GM21825 (cell line): Measurements from ENCODE around the gene MTCL1.

Experiments used
- ATAC-seq: cut with Tn5 transposase; IDR thresholded peaks from one replicate; pipeline ENCODE4 v1.9.1; 2021; ENCODE audit warnings: mild to moderate bottlenecking, moderate library complexity; ENCODE audit not compliant: unreplicated experiment

The MTCL1 gene

GRCh38 chr18:8806100-8806797 lies 100.9 kb downstream of the MTCL1 start:
- no peak for ATAC-seq

DNA sequence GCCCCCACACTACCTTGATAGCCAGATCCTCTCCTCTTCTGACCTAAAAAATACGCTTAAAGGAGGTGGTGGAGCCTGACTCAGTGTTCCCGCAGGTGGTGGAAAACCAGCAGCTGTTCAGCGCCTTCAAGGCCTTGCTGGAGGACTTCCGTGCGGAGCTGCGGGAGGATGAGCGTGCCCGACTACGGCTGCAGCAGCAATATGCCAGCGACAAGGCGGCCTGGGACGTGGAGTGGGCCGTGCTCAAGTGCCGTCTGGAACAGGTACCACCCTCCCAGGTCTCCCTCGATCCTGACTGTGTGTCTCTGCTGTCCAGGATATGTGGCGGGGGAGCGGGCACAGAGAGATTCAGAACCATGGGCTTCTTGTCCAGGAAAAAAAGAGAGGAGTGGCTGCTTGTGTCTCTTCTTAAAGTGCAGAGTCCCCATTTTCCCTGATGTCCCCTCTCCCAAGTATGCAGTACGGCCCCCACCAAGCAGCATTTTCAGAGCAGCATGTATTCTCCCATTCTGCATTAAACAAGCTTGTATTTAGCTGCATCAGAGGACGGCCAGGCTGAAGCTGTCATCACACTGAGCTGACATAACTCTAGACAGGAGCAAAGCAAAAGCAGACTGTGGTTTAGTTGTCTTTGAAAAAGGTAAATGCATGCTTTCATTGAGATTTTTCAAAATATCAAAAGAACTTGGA lies 101.6 kb downstream of the MTCL1 start:
- ATAC-seq = no peak

DNA sequence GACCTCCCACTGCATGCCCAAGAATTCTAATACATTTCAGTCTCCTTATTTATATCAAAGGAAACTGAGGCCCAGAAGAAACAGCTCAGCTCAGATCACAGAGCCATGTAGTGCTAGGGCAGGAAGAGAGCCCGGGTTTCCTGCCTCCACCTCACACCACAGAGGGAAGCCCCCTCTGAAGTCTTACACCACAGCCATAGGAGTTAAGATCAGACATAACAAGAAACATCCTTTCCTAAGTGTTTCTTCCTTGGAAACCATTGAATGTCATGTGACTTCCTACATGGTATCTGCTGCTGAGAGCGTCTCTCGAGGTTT lies 102.1 kb downstream of the MTCL1 start:
- ATAC-seq = no peak

GRCh38 chr18:8808001-8808400 lies 102.6 kb downstream of the MTCL1 start:
- no peak for ATAC-seq

- no peak for ATAC-seq
Observed at GRCh38 chr18:8809514-8809913, 104.2 kb downstream of the MTCL1 start.

DNA sequence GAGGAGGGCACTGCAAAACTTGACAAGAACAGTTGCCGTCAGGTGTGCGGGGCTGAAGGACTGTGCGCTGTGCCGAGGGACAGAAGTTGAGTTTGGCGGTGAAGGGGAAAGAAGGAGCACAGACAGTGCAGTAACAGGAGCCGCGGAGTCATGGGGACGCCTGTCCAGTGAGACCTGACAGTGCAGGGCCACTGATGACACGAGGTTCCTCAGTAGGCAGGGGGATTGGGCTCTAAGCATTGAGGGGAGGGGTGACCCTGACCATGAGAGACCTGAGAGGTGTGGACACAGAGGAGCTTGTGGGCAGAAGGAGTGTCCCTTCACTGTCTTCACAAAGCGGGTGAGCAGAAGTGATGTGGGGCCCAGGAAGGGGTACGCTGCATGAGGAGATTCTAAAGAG lies 104.8 kb downstream of the MTCL1 start:
- no peak for ATAC-seq

GRCh38 chr18:8811115-8811514 lies 105.8 kb downstream of the MTCL1 start:
- ATAC-seq = no peak

- ATAC-seq = no peak
Observed at GRCh38 chr18:8812631-8813030, 107.3 kb downstream of the MTCL1 start.

DNA sequence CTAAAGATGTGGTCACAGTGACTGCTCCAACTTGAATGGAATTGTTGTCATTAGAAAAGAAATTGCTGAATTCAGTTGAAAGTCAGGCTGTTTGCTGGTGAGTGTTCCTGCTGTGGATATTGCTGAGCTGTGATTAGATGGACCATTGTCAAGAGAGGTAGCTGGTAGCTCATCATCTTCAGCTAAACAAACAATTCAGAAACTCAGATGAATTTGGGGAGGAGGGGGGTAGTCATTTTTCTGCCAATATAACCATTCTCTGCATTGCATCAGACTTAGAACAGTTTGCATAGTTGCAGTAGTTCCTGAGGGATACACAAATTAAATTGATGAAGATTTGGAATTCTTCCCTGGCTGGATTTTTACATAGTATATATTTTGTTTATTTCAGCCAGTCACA lies 108.3 kb downstream of the MTCL1 start:
- no peak for ATAC-seq

- ATAC-seq = no peak
Observed at GRCh38 chr18:8814206-8814605, 108.8 kb downstream of the MTCL1 start.

GRCh38 chr18:8816220-8816619 lies 110.9 kb downstream of the MTCL1 start:
- ATAC-seq = no peak

- no peak for ATAC-seq
Observed at GRCh38 chr18:8816816-8817215, 111.5 kb downstream of the MTCL1 start.

GRCh38 chr18:8818982-8819381 lies 113.6 kb downstream of the MTCL1 start:
- no peak for ATAC-seq

DNA sequence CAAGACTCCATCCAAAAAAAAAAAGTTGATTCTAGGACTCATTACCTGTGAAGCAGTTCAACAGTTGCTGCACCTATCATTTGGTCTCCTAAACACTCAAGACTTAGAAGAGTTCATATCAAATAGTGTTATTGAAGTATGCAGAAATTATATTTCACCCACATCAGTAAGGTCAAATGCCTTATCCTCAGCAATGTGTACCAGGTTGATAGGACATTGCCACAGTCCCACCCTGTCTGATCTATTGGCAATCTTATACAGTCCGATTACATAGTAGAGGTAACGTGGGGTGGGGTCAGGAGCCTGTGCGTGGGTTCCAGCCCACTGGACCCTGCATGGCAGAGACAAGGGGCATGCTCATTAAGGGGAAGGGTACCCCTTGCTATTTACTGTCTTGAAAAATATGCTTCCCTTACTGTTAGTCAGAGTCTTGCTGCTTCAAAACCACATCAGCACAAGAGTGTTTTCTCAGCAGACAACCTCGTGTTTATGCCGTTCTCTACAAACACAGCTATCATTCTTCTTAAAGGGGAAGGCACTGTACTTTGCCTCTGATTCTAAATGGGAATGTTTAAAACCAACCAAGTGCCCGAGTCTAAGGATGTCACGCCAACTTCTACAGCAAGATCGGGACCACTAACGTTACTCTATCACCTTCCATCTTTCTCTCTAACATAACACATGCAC lies 115.2 kb downstream of the MTCL1 start:
- no peak for ATAC-seq

DNA sequence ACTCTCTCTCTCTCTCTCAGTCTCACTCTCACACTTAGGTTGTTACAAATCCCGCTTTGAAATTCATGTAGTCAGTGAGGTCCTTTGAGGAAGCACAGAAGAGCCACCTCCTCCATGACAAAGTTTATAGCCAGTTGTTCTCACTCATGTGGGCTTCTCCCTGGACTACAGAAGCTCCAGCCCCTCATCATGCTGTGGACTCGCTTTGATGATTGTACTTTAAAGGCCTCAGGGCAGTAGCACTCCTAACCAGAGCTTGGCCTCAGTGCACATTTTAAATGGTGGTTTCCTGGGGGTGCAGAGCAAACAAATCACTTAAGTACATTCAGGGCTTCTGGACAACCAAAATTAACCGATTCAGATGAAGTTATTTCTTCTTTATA lies 115.7 kb downstream of the MTCL1 start:
- ATAC-seq = no peak

DNA sequence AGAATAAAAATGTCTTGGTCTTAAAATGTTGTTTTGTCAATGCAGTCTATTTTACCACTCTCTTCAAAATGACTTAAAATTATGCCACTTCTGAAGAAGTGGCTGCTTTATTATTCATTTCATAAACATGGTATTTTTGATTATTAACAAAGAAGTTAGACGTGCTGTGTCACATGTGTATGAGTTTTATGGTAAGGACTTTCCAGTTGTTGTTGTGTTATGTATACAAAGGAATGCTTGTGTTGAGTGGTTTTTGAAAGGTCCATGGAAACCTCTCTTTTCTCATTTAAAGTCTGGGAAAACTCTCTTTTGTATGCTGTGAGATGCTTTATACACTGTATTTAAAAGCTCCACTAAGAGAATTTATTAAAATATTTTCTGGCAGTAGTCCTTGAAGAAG lies 116.2 kb downstream of the MTCL1 start:
- ATAC-seq = no peak

DNA sequence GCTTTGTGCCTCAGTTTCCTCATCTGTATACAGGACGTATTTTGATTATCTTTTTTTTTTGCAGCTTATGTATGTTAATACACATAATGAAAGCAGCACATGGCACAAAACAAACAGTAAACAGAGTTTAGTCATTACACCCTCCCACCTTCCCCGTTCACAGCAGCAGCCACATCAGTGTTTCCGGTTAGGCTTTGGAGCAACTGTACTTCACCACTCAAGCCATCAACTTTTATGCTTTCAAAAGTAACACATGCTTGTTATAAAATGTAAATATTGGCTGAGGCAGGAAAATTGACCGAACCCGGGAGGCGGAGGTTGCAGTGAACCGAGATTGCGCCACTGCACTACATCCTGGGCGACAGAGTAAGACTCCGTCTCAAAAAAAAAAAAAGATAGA lies 117.3 kb downstream of the MTCL1 start:
- ATAC-seq = no peak

DNA sequence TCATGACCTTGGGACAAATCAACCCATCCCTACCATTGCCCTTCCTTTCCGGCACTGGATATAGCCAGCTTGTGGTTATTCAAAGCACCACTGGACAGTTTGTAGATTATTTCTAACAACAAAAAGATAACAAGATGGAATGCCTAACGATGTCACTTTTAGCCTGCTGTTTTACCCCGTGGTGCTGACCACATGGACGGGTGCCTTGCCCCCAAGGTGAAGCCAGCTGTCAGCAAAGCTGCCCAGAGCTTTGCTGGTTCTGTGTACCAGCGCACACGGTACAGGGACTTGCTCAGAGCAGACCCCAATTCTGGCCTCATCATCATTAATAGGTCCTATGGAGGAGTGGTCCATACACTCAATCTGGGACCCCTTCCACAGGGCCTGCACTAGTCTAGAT lies 118.2 kb downstream of the MTCL1 start:
- ATAC-seq = no peak

- ATAC-seq = no peak
Observed at GRCh38 chr18:8824846-8825245, 119.5 kb downstream of the MTCL1 start.

GRCh38 chr18:8825273-8825672 lies 119.9 kb downstream of the MTCL1 start:
- ATAC-seq = no peak

DNA sequence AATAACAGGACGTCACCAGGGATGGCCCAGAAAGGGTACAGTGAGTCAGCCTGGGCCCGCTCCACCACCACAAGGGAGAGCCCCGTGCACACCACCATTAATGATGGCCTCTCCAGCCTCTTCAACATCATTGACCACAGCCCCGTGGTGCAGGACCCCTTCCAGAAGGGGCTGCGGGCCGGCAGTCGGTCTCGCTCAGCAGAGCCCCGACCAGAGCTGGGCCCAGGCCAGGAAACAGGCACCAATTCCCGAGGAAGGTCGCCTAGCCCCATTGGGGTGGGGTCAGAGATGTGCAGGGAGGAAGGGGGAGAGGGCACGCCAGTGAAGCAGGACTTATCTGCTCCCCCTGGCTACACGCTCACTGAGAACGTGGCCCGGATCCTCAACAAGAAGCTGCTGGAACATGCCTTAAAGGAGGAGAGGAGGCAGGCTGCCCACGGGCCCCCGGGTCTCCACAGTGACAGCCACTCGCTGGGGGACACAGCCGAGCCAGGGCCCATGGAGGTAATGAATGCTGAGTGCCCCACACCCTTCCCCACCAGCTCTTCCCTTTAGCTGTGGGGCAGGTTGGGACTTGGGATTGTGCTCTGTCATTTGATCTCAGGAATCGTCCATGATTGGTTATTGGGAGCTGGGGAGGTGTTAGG lies 120.5 kb downstream of the MTCL1 start:
- ATAC-seq = no peak

GRCh38 chr18:8826514-8826913 lies 121.2 kb downstream of the MTCL1 start:
- ATAC-seq = no peak
